DND-41 (cell line): ENCODE data around the gene DPYSL4.

Source experiments
- CTCF ChIP-seq: IDR thresholded peaks from 2 replicates; pipeline ENCODE4 v1.5.1; 2012; ENCODE audit warnings: borderline replicate concordance, low read length, moderate library complexity, mild to moderate bottlenecking; ENCODE audit not compliant: poor library complexity, severe bottlenecking; ENCODE audit errors: extremely low read depth
- EZH2 ChIP-seq: IDR thresholded peaks from 3 replicates; pipeline ENCODE4 v1.6.1; 2012; ENCODE audit warnings: borderline replicate concordance, low read depth, mild to moderate bottlenecking, moderate library complexity, low read length, inconsistent platforms; ENCODE audit not compliant: severe bottlenecking

- TF ChIP-seq EZH2, result no peak
- no peak for TF ChIP-seq CTCF
These were observed 15.6 kb downstream of the DPYSL4 start for GRCh38 chr10:132202070-132202970.
